ENCODE data around the gene BCLAF3. TPM values are rescaled to one million over a fixed set of nuclear protein-coding genes. Genes with fewer than 3 reads are reported as not detected.

BCLAF3 gene
- total RNA-seq, 1 experiment from 2014 or later = 6.0 TPM

- H3K4me1 ChIP-seq (ENCODE audit: control insufficient read depth, insufficient read depth, low read length) = no peaks in the 10 kb centered on the region
- ATAC-seq (no peak), DNase-seq (ENCODE audit: low read depth, low spot score) (no peak)
- CTCF ChIA-PET = no interaction called here
- intact Hi-C loops (cut with micrococcal nuclease; ENCODE audit: unreplicated experiment) = no loop called here
- H3K27me3 ChIP-seq (ENCODE audit: control insufficient read depth, insufficient read depth, low read length) = no peaks in the 10 kb centered on the region
- H3K4me3 ChIP-seq (ENCODE audit: low read depth in 2 of 2, low read length in 2 of 2) = no peak overlapping the region
- POLR2A ChIA-PET = no interaction called here
- TF ChIP-seq SIN3A (IDR thresholded peaks at IDR 0.05; ENCODE audit: borderline replicate concordance, insufficient read depth, low read depth, low read length) (no peak), TCF7L2 (IDR thresholded peaks at IDR 0.05; ENCODE audit: low read depth, low read length) (no peak), POLR2AphosphoS5 (IDR thresholded peaks at IDR 0.05; ENCODE audit: low read depth, low read length) (no peak), CTCF (IDR thresholded peaks at IDR 0.05) (no peak)
- TF ChIP-seq, protein P1, sequence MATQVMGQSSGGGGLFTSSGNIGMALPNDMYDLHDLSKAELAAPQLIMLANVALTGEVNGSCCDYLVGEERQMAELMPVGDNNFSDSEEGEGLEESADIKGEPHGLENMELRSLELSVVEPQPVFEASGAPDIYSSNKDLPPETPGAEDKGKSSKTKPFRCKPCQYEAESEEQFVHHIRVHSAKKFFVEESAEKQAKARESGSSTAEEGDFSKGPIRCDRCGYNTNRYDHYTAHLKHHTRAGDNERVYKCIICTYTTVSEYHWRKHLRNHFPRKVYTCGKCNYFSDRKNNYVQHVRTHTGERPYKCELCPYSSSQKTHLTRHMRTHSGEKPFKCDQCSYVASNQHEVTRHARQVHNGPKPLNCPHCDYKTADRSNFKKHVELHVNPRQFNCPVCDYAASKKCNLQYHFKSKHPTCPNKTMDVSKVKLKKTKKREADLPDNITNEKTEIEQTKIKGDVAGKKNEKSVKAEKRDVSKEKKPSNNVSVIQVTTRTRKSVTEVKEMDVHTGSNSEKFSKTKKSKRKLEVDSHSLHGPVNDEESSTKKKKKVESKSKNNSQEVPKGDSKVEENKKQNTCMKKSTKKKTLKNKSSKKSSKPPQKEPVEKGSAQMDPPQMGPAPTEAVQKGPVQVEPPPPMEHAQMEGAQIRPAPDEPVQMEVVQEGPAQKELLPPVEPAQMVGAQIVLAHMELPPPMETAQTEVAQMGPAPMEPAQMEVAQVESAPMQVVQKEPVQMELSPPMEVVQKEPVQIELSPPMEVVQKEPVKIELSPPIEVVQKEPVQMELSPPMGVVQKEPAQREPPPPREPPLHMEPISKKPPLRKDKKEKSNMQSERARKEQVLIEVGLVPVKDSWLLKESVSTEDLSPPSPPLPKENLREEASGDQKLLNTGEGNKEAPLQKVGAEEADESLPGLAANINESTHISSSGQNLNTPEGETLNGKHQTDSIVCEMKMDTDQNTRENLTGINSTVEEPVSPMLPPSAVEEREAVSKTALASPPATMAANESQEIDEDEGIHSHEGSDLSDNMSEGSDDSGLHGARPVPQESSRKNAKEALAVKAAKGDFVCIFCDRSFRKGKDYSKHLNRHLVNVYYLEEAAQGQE (IDR thresholded peaks at IDR 0.05; ENCODE audit: insufficient read depth in 1 of 2, low read depth in 2 of 2, low read length in 1 of 2) = no peak
- in situ Hi-C loops (cut with HindIII; ENCODE audit: low pct_unique_long_range_greater_than_20kb, low sequenced_read_pairs) = no loop called here
- H3K9me3 ChIP-seq (ENCODE audit: control insufficient read depth, insufficient read depth, low read depth, low read length) = no peaks in the 10 kb centered on the region
- BruUV-seq (replicated peaks) = no TSS peak
- no peaks in the 10 kb centered on the region for H3K36me3 ChIP-seq (ENCODE audit: control insufficient read depth, insufficient read depth, low read length)
- H3K27ac ChIP-seq (ENCODE audit: low read length) = no peak overlapping the region
These were observed 26.7 kb downstream of the BCLAF3 start for GRCh38 chrX:19964017-19964710.

DNA sequence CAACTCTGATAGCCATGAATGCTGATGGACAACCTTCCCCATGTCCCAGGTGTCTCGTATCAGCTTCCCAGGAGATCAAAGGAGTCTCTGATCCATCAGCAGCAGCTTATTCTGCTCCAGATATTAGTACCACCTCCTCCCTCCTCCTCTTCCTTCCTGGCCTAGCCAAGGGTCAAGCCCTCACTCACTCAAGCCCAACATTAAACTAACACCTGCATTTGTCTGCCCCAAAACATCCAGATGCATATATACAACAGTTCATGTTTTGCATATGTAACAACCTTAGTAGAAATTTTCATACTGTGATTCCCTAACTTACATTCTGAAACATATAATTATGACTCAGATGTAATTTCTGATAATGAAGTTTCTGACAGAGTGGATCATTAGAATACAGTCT is 29.9 kb downstream of the BCLAF3 start:
- Histone ChIP-seq H3K9me3 (ENCODE audit: control insufficient read depth, insufficient read depth, low read depth, low read length) (no peaks in the 10 kb centered on the region), H3K36me3 (ENCODE audit: control insufficient read depth, insufficient read depth, low read length) (no peaks in the 10 kb centered on the region), H3K27ac (ENCODE audit: low read length) (no peak overlapping the region), H3K4me3 (ENCODE audit: low read depth in 2 of 2, low read length in 2 of 2) (no peak overlapping the region), H3K27me3 (ENCODE audit: control insufficient read depth, insufficient read depth, low read length) (no peaks in the 10 kb centered on the region), H3K4me1 (ENCODE audit: control insufficient read depth, insufficient read depth, low read length) (no peaks in the 10 kb centered on the region)
- TF ChIP-seq TCF7L2 (IDR thresholded peaks at IDR 0.05; ENCODE audit: low read depth, low read length) (no peak), SIN3A (IDR thresholded peaks at IDR 0.05; ENCODE audit: borderline replicate concordance, insufficient read depth, low read depth, low read length) (no peak), POLR2AphosphoS5 (IDR thresholded peaks at IDR 0.05; ENCODE audit: low read depth, low read length) (no peak), CTCF (IDR thresholded peaks at IDR 0.05) (no peak)
- TF ChIP-seq, protein P1 (IDR thresholded peaks at IDR 0.05; ENCODE audit: insufficient read depth in 1 of 2, low read depth in 2 of 2, low read length in 1 of 2) = no peak
- ChIA-PET POLR2A (no interaction called here), CTCF (no interaction called here)
- no TSS peak for BruUV-seq (replicated peaks)
- no peak for ATAC-seq
- intact Hi-C loops (cut with micrococcal nuclease; ENCODE audit: unreplicated experiment) (no loop called here), in situ Hi-C loops (cut with HindIII; ENCODE audit: low pct_unique_long_range_greater_than_20kb, low sequenced_read_pairs) (no loop called here)
- no peak for DNase-seq (ENCODE audit: low read depth, low spot score)
